Left ventricle myocardium inferior (tissue), 1 donor: ENCODE measurements around the gene SLC40A1. TPM values are rescaled to one million over a fixed set of nuclear protein-coding genes. Genes with fewer than 3 reads are reported as not detected.

ENCODE experiments used
- DNase-seq: peaks from one replicate; pipeline ENCODE4 v3.0.0-alpha.2; 2020
- H3K27ac ChIP-seq: fragments of 200-600 bp; replicated peaks from 2 replicates; pipeline ENCODE4 v1.8.0; 2021
- H3K27me3 ChIP-seq: fragments of 200-600 bp; 2 replicates; pipeline ENCODE4 v1.8.0; 2021; ENCODE audit warnings: low read depth
- H3K36me3 ChIP-seq: fragments of 200-600 bp; 2 replicates; pipeline ENCODE4 v1.8.0; 2021
- H3K4me1 ChIP-seq: fragments of 200-600 bp; 2 replicates; pipeline ENCODE4 v1.8.0; 2021
- H3K4me3 ChIP-seq: fragments of 200-600 bp; 2 replicates; pipeline ENCODE4 v1.8.0; 2021; ENCODE audit warnings: mild to moderate bottlenecking, moderate library complexity
- H3K9me3 ChIP-seq: fragments of 200-600 bp; replicated peaks from 2 replicates; pipeline ENCODE4 v1.8.0; 2021
- intact Hi-C: fragments of 100-400 bp; cut with micrococcal nuclease; formaldehyde crosslinking; loops from one replicate; pipeline ENCODE4 v1.11.0; 2022
- total RNA-seq: library from RNA; stranded (reverse); fragmentation: NEBNext Ultra II Directional; extraction: Animal tissue kit (Norgen Biotek cat#: 25700); gene quantifications from one replicate; pipeline ENCODE4 v1.2.1, GENCODE V29; 2021
- TF ChIP-seq, protein P1 (sequence below): fragments of 200-600 bp; IDR thresholded peaks from 2 replicates; pipeline ENCODE4 v1.8.0; 2021; ENCODE audit warnings: antibody characterized with exemption, mild to moderate bottlenecking, borderline replicate concordance
- donor health status: DM: no; HTN: yes; CAD: no; lungs with severe emphysema.

The SLC40A1 gene
- total RNA-seq, 1 donor from 2014 or later: 44.0 TPM

DNA sequence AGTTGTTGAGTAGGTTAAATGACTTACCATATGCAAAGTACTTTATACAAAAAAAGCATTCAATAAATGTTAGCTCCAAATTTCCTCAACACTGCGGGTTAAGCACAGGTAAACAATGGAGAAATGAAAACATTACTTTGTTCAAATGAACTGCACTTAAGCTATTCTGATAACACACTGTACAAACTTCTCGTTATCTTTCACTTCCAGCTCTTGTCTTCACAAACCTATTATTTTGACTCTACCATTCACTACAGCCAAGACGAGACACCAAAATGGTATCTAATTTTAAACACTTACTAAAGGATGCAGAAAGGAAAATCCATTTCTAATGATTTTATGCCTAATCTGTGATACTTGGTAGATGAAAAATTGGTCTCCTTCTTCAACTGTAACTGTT lies 43.8 kb downstream of the SLC40A1 start:
- Histone ChIP-seq H3K4me3 (no peak overlapping the region), H3K27ac (no peak overlapping the region), H3K27me3 (no peaks in the 10 kb centered on the region), H3K36me3 (no peaks in the 10 kb centered on the region), H3K4me1 (peaks cover 6% of the 10 kb centered on the region), H3K9me3 (no peaks in the 10 kb centered on the region)
- intact Hi-C loops: no loop called here
- TF ChIP-seq, protein P1, sequence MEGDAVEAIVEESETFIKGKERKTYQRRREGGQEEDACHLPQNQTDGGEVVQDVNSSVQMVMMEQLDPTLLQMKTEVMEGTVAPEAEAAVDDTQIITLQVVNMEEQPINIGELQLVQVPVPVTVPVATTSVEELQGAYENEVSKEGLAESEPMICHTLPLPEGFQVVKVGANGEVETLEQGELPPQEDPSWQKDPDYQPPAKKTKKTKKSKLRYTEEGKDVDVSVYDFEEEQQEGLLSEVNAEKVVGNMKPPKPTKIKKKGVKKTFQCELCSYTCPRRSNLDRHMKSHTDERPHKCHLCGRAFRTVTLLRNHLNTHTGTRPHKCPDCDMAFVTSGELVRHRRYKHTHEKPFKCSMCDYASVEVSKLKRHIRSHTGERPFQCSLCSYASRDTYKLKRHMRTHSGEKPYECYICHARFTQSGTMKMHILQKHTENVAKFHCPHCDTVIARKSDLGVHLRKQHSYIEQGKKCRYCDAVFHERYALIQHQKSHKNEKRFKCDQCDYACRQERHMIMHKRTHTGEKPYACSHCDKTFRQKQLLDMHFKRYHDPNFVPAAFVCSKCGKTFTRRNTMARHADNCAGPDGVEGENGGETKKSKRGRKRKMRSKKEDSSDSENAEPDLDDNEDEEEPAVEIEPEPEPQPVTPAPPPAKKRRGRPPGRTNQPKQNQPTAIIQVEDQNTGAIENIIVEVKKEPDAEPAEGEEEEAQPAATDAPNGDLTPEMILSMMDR: no peak
- no peak for DNase-seq

DNA sequence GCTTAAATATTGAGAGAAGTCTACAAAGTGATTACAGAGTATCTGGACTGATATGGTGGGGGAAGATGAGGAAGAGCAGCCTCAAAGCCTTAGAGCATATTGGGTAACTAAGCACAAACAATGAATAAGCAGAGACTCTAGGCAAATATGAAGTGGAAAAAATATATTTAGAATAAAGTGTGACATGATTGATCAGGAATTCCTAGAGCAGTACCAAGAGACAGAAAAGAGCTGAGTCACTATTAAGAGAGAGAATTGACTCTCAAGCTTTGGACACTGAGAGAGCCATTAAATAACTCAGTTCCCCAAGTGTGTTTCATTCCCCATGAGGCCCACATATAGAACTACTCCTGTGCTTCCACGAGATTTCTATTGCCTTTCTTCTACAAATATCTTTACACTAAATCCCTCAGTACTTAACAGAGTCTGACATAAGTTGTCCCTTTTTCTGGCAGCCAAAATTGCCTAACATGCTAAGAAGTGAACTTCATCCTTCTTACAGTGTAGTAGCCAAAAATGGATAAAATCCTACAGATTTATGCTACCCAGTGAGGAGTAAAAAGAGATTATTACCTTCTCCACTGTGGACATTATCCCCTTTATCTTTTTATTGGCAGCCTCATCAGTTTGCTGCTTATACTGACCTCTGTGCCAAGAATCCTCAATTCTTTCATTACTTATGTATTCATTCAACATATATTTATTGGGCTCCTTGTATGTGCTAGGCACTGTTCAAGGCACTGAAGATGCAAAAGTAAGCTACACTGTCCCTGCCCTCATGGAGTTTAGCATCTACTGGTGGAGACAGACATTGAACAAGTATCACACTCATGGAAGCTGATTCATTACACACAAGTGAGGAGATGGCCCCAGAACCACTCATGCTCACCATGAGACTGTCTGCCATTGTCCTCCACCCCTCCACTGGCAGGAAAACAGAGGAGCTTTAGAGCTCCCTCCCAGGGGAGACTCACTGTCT lies 45.4 kb downstream of the SLC40A1 start:
- Histone ChIP-seq H3K27ac (no peak overlapping the region), H3K27me3 (no peaks in the 10 kb centered on the region), H3K9me3 (no peaks in the 10 kb centered on the region), H3K4me3 (no peak overlapping the region), H3K36me3 (no peaks in the 10 kb centered on the region), H3K4me1 (peaks cover 6% of the 10 kb centered on the region)
- DNase-seq: no peak
- TF ChIP-seq, protein P1: no peak
- intact Hi-C loops: no loop called here

DNA sequence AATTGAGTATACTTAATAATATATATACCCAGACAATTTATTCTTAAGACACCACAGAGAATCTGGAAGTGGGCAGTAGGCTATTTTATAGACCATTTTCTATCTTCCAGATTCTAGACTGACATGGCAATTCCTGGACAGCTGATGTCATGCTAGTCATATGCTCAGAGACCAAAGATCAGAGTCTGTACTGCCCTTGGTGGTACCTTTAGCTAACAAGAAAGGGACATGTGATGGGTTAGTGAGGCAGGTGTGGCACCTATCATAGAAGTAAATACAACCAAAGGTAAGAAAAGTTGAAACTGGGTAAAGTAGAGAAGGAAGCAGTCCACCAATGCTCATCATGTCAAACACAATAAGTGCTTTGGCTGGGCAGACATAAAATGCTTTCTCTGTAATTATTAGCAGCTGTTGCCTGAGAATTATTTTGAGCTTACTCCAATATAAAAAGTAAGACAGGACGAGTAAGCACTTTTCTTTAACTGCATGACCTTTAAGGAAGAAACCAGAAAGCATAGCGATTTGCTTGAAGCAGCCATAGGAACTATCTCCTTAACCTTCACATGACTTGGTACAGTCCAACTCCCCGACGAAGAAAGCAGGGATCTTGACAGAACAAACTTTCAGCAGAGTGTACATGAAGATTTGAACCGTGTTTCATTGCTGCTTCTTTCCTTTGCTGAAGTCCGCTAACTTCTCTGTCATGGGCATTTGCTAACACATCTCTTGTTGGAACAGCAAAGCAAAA lies 47.1 kb downstream of the SLC40A1 start:
- H3K27me3 ChIP-seq: no peaks in the 10 kb centered on the region
- H3K9me3 ChIP-seq: no peaks in the 10 kb centered on the region
- H3K4me3 ChIP-seq: no peak overlapping the region
- intact Hi-C loops: no loop called here
- peaks cover 10% of the 10 kb centered on the region for H3K4me1 ChIP-seq
- H3K36me3 ChIP-seq: no peaks in the 10 kb centered on the region
- DNase-seq: no peak
- no peak overlapping the region for H3K27ac ChIP-seq
- TF ChIP-seq, protein P1: no peak

DNA sequence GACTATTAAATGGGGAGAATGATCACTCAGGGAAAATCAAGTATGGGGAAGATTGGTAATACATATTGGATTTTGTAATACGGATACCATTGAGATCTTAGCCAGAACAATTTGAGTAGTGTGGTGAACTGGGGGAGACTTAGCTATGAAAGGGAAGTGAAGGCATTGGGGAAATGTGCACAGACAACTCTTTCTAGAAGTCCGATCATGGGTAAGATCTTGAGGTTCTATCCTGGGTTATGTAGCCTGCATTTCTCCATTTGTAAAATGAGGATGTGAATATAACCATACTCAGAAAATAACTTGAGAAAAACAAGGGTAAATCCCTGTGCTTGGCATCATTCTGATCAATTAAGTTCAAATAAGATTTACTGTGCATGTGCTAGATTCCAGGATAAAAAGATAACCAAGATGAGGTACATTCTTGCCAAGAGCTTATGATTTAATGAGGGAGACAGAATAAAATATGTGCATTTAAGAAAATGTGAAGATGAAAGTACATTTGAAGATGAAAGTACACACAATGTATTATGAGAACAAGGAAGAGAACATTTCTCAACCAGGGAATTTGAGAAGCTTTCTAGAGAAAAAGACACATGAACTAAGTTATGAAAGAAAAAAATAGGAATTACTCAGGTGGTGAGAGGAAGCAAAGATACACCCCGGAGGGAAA lies 49.5 kb downstream of the SLC40A1 start:
- H3K27me3 ChIP-seq: no peaks in the 10 kb centered on the region
- no peaks in the 10 kb centered on the region for H3K36me3 ChIP-seq
- peaks cover 26% of the 10 kb centered on the region for H3K4me1 ChIP-seq
- intact Hi-C loops: no loop called here
- H3K27ac ChIP-seq: no peak overlapping the region
- no peaks in the 10 kb centered on the region for H3K9me3 ChIP-seq
- TF ChIP-seq, protein P1: no peak
- DNase-seq: no peak
- H3K4me3 ChIP-seq: no peak overlapping the region

DNA sequence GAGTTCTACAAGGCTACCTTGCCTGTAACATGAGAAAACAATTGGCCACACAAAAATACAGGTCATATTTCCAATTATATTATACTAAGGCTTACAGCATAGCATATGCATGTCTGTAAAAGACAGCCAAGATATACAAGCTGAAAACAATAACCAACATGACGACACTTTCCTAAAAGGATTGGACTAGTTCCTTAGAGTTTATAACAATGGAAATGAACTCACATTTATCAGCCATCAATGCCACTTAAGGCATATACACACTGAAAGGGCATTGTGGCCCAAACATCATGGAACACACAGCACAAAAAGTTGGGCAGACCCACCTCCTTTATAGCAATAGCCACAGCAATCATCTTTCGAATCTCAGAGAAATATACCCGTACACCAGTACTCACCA lies 52.0 kb downstream of the SLC40A1 start:
- no peaks in the 10 kb centered on the region for H3K27me3 ChIP-seq
- no peaks in the 10 kb centered on the region for H3K9me3 ChIP-seq
- H3K36me3 ChIP-seq: no peaks in the 10 kb centered on the region
- intact Hi-C loops: no loop called here
- TF ChIP-seq, protein P1: no peak
- no peak overlapping the region for H3K27ac ChIP-seq
- no peak for DNase-seq
- no peak overlapping the region for H3K4me3 ChIP-seq
- peaks cover 21% of the 10 kb centered on the region for H3K4me1 ChIP-seq
